Activated CD4-positive, CD25-positive, alpha-beta regulatory T cell (primary cell): ENCODE measurements around the gene PROM1.

ENCODE experiments used
- DNase-seq, 4 experiments: peaks; one replicate each; lab custom pipeline; 2025; lab: John Stamatoyannopoulos, UW

PROM1 gene

DNA sequence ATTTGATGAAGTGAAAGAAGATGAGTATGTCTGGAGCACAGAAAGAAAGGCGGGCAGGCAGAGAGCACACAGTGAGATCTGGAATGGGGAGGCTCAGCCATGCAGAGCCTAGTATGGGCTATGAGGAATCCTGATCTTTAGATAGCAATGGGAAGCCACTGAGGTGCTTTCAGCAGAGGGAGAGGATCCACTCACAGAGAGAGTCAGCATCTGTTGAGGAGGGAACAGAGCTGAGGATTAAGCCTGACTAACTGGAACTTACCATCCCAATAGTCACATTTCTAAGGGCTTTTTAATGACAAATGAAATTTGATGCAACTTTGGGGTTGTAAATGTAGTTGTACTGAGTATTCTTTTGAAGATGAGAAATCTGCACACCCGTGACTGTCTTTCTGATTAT lies 100.2 kb downstream of the PROM1 start:
- no peak for DNase-seq

GRCh38 chr4:15982842-15983524 lies 100.8 kb downstream of the PROM1 start:
- DNase-seq: no peak

DNA sequence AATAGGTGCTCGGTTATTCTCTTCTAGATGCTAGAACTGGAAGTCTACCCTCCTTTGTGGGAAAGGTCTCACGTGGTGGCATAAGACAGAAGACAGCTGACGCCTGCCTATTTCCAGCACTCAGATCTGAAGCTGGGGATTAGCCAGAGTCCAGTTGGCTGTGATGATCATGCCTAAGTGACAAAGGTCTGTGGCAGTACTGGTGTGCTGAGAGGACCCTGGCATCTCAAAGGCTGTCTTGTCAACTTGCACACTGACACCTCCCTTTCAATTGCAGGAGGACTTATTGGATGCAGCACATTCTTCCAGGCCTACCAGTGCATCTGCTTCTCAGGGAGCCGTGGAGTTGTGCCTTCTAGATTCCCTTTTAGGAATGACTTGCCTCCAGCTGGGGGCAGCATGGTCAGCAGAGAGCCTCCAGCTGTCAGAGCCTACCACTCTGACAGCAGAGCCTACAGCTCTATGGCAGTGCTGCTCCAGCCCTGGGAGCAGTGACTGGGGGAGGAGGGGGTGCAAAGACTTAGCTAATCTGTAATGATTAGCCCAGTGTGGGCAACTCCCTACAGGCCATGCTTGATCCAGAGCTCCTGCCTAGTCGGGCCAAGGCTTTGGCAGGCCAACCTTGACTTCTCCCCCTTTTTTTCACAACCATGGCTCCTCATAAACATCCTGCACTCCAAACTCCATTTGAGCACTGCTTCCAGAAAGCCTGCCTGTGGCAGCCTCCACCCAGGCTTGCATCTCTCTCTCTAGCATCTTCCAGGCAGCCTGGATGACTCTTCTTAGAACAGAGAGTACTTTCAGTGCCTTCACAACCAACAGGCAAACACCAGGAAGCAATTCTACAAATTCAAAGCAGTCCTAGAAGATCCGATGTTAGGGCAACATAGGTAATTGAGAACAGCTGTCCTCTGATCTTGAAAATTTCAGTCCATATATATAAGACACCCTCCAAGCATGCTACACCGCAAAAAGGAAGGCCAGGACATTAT lies 107.1 kb downstream of the PROM1 start:
- no peak for DNase-seq

- no peak for DNase-seq
Observed at GRCh38 chr4:15971068-15971801, 112.6 kb downstream of the PROM1 start.

DNA sequence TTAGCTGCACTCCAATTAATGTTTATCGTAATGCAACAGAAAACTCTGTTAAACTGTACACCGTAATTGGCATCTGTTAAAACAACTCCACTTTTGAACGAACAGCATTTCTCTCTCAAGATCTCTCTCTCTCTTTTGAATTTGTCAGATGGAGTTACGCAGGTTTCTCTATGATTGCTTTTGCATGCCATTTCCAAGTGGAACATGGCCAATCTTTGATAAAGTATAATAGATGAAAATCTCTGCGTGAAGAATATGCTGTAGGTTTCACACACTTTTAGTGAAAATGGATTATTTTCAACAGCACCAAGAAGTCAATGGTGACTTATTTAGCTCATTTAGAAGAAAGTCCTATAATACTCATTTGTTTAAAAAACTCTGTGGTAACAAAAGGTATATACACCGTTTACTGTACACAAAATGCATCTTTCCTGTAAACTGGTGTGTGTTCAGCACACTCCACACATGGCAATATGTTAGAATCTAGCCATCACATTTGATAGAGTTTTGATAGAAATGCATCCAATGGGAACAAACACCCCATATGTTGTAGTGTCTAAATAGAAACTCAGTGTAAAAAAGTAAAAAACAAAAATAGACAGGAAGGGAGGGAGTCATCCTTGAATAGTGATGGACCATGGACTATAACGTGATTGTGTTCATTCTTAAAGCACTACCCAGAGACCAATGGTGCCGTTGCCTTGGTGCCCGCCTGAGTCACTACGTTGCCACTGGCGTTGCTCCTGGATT lies 115.1 kb downstream of the PROM1 start:
- no peak for DNase-seq

GRCh38 chr4:15965325-15965724 lies 118.5 kb downstream of the PROM1 start:
- DNase-seq: no peak

- no peak for DNase-seq
Observed at GRCh38 chr4:15964159-15964558, 119.7 kb downstream of the PROM1 start.

DNA sequence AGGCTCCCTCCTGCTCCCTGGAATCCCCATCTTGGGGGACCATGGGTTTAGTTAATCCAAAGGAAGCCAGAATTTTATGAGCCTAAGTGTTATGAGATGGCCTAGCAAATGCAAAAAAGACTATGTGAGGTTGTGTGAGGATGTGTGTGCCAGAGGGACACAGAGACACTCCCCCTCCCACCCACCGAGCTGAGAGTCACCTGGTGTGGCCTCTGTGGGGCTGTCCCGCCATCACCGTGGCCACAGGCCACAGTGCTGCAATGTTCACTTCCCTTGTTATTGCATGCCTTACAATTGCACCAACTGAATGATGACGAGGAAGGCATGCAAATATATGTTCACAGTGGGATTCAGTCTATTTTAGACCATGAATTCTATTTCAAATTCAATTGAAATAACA lies 120.2 kb downstream of the PROM1 start:
- no peak for DNase-seq

GRCh38 chr4:15963001-15963451 lies 120.8 kb downstream of the PROM1 start, which contains the start of gene FGFBP2:
TSS of gene FGFBP2 (minus strand) at chr4:15963175. CDS start at chr4:15963129, 46 bp downstream.
- no peak for DNase-seq

- DNase-seq: no peak
Observed at GRCh38 chr4:15961781-15962510, 121.9 kb downstream of the PROM1 start.

DNA sequence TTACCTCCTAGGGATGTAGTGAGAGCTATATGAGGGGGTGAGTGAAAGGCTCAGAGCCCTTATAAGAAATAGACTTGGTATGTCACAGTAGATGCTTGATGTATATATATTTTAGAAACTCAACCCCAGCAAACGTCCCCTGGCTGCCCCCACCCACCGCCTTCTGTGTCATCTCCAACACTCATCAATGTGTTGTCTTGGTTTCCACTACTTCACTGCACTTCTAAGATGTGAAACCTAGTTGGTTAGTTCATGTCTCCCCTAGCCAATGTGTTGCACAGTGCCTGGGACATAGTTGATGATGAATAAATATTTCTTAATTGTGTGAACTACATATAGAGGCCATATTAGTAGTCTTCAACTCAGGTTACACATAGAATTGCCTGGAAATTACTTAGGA lies 125.3 kb downstream of the PROM1 start:
- no peak for DNase-seq

- DNase-seq: peak; percentile 24 to 70 (median 42)
Observed at GRCh38 chr4:15956179-15956850, 127.5 kb downstream of the PROM1 start.

DNA sequence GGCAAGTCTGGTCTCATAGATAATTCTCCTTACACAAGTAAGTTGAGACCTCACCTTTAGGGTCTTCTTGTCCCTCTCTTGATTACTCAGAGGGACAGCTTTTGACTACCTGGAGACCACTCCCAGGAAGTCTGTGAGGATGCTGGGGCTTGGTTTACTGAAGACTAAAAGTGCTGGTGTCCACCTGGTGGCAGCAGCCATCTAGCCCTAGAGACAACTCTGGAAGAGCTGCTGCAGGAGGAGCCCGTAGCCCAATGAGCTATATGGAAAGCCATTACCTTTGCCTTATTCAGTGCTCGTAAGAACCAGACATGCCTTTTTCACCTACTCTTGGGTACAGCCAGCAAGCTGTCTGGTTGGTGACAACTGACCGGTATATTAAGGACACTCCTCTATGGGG lies 128.2 kb downstream of the PROM1 start:
- DNase-seq: no peak

DNA sequence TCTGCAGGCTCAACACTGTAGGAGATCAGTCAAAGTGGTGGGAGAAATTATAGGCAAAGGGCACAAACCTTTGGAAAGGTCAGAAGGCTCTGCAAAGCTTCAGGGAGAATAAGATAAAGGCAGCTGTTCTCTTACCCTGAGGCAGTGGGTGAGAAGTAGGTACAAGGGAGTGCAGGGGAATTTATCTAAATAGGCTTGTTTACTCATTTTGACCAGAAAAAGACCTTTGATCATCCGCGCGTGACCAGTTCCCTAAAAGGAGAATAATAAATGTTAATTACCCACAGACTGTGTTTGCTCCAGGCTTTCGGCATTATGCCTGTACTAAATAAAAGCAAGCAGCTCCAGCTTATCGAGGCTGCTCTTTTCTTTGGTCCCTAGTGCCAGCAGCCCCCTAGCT lies 130.2 kb downstream of the PROM1 start:
- DNase-seq: no peak

- DNase-seq: no peak
Observed at GRCh38 chr4:15951781-15952180, 132.0 kb downstream of the PROM1 start.

DNA sequence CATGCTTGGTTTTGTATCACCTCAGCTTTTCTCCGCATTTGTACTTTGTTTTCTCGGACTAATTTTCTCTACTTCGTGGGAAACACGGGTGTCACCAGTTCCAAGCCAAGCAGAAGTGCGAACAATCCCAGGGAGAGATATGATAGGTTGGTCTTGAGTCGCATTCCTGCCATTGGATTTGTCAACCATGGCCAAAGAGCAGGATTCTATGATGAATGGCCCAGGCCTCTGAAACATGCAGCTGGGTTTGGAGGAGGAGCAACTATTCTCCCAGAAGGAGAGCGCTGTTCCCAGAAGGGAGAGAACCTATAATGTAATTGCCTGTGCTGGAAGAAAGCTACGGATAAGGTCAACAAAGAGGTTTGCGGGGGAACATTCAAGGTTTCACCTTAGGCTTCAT lies 135.0 kb downstream of the PROM1 start:
- no peak for DNase-seq

DNA sequence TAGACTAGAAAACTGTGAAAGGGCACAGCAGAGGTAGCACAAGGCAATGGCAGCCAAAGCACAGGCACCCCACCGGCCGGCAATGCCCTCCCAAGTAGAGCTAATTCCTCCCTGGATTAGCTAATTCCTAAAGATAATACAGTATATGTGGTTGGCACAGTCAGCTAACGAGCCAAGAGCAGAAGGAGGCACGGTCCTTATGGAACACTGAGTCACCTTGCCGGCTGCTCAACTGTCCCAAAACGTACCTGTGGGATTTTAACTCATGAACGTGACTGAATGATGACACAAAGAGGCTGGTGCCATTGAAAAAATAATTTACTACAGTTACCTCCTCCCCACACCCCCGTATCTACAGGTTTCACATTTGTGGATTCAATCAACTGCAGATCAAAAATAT lies 136.1 kb downstream of the PROM1 start:
- DNase-seq: no peak

DNA sequence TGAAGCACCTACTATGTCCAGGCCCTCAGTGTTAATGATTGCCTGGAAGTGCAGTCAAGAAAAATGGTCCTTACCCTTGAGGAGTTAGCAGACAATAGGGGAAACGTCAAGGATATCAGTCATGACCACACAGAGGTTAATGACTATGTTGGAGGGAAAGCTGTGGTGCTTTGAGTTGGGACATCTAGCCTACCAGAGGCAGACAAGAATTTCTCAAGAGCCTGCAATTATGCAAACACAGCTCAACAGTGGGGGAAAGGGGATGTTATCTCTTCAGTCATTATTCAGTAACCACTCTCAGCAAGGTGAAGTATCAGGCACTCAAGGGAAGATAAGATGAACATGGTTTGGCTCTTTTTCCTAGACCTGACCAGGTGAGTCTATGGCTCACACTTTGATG lies 138.3 kb downstream of the PROM1 start:
- DNase-seq: no peak

DNA sequence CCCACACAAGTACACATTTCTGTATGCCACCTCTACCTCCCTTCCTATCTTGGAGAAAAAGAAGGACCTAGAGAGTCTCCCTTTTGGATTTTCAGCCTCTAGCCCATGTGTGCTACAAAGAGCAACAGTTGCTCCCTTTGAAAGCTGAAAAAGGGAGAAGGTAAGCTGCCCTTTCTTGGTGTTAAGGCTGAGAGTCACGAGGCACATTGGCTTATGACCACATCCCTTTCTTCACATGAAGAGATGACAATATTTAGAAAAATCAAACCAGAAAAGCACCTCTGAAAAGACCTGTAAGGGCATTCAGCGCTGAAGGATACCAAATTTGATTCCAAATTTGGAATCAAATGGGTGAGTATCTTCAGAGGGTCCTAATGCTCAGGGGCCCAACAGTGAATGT lies 138.9 kb downstream of the PROM1 start:
- no peak for DNase-seq

GRCh38 chr4:15942283-15942682 lies 141.5 kb downstream of the PROM1 start:
- DNase-seq: no peak
